K562 (cell line): ENCODE data around the gene MBNL2. TPM values are rescaled to one million over a fixed set of nuclear protein-coding genes. Genes with fewer than 3 reads are reported as not detected.

Experiments
- CHCHD3 ChIP-seq: fragments of 250-450 bp; sonication (Bioruptor Pico); IDR thresholded peaks from 2 replicates; pipeline ENCODE4 v2.1.2; 2022; ENCODE audit warnings: mild to moderate bottlenecking
- CREBBP ChIP-seq: IDR thresholded peaks from one replicate; pipeline ENCODE4 v1.6.1; 2012; ENCODE audit warnings: low read depth, mild to moderate bottlenecking, control low read depth, inconsistent platforms, low read length
- DNMT1 ChIP-seq: fragments of 450-650 bp; IDR thresholded peaks from 2 replicates; pipeline ENCODE4 v1.6.1; 2016; ENCODE audit warnings: antibody characterized with exemption, mild to moderate bottlenecking
- FOXK1 ChIP-seq: sonication (generic); formaldehyde crosslinking; IDR thresholded peaks from 2 replicates; pipeline ENCODE4 v1.8.0; 2022; ENCODE audit warnings: missing genetic modification reagents, mild to moderate bottlenecking, borderline replicate concordance
- HDAC1 ChIP-seq, 2 experiments: fragments of 450-650 bp; IDR thresholded peaks; 2 replicates each; pipeline ENCODE4 v1.6.1; 2016 to 2017; ENCODE audit warnings: inconsistent platforms in 1 of 2, mild to moderate bottlenecking in 1 of 2, moderate library complexity in 1 of 2
- ILF3 ChIP-seq: fragments of 450-650 bp; IDR thresholded peaks from 2 replicates; pipeline ENCODE4 v1.6.1; 2018; ENCODE audit warnings: antibody characterized with exemption, mild to moderate bottlenecking, moderate library complexity, borderline replicate concordance
- KDM2B ChIP-seq: fragments of 250-450 bp; sonication (Bioruptor Pico); IDR thresholded peaks from 2 replicates; pipeline ENCODE4 v1.8.0; 2021; ENCODE audit warnings: mild to moderate bottlenecking, moderate library complexity
- MYNN ChIP-seq, 2 experiments: sonication (generic); formaldehyde crosslinking in 1 of 2; IDR thresholded peaks; 2 replicates each; pipeline versions ENCODE4 v1.5.0 to v1.6.1; 2016 to 2020; ENCODE audit warnings: antibody characterized with exemption in 1 of 2, missing genetic modification reagents in 1 of 2
- NBN ChIP-seq: fragments of 450-650 bp; IDR thresholded peaks from 2 replicates; pipeline ENCODE4 v1.6.1; 2016; ENCODE audit warnings: low read depth, mild to moderate bottlenecking
- NCOA6 ChIP-seq: fragments of 450-650 bp; IDR thresholded peaks from 2 replicates; pipeline ENCODE4 v1.6.1; 2017; ENCODE audit warnings: mild to moderate bottlenecking
- NFE2 ChIP-seq: IDR thresholded peaks from 2 replicates; pipeline ENCODE4 v1.6.1; 2014; ENCODE audit warnings: antibody characterized with exemption, low read depth
- NFXL1 ChIP-seq: fragments of 450-650 bp; formaldehyde crosslinking; IDR thresholded peaks from 2 replicates; pipeline ENCODE4 v1.4.0; 2021; ENCODE audit warnings: mild to moderate bottlenecking
- PHF8 ChIP-seq: fragments of 200-600 bp; sonication (generic); IDR thresholded peaks from 2 replicates; pipeline ENCODE4 v1.6.1; 2012; ENCODE audit warnings: mixed run types, mild to moderate bottlenecking, inconsistent platforms, low read length, moderate library complexity, borderline replicate concordance
- SAFB ChIP-seq: fragments of 200-400 bp; formaldehyde crosslinking; IDR thresholded peaks from 2 replicates; pipeline ENCODE4 v1.6.1; 2017; ENCODE audit warnings: low read depth, low read length, borderline replicate concordance
- SP2 ChIP-seq: IDR thresholded peaks from 2 replicates; pipeline ENCODE4 v1.6.1; 2011; ENCODE audit warnings: mild to moderate bottlenecking, low read depth, low read length, moderate library complexity; ENCODE audit not compliant: poor library complexity, severe bottlenecking; ENCODE audit errors: extremely low read depth
- TCF7L2 ChIP-seq: fragments of 150-350 bp; IDR thresholded peaks from 2 replicates; pipeline ENCODE4 v1.6.1; 2016; ENCODE audit warnings: low read depth, mild to moderate bottlenecking, low read length, moderate library complexity
- THRAP3 ChIP-seq: fragments of 450-650 bp; IDR thresholded peaks from 2 replicates; pipeline ENCODE4 v1.6.1; 2016; ENCODE audit warnings: mild to moderate bottlenecking, inconsistent platforms, borderline replicate concordance
- TRIM28 ChIP-seq: fragments of 450-650 bp; IDR thresholded peaks from 2 replicates; pipeline ENCODE4 v1.6.1; 2017
- ZC3H11A ChIP-seq: IDR thresholded peaks from 2 replicates; pipeline ENCODE4 v1.6.1; 2012; ENCODE audit warnings: low read depth, low read length, improper control_type of control experiment
- ZKSCAN1 ChIP-seq: fragments of 150-350 bp; IDR thresholded peaks from 2 replicates; pipeline ENCODE4 v1.6.1; 2016; ENCODE audit warnings: low read depth, low read length
- ZNF121 ChIP-seq: sonication (generic); formaldehyde crosslinking; conservative IDR thresholded peaks from 2 replicates; pipeline ENCODE4 v1.8.0; 2022; ENCODE audit warnings: missing genetic modification reagents
- ZNF217 ChIP-seq: sonication (generic); formaldehyde crosslinking; IDR thresholded peaks from 2 replicates; pipeline ENCODE4 v1.8.0; 2022; ENCODE audit warnings: mild to moderate bottlenecking, missing genetic modification reagents
- ZNF644 ChIP-seq: fragments of 200-800 bp; sonication (Bioruptor generic); IDR thresholded peaks from 2 replicates; pipeline ENCODE4 v1.6.1; 2016; ENCODE audit warnings: low read depth, missing genetic modification characterization, missing compliant biosample characterization
- ZNF764 ChIP-seq: fragments of 250-450 bp; sonication (Bioruptor Pico); IDR thresholded peaks from 2 replicates; pipeline ENCODE4 v1.4.0; 2020; ENCODE audit warnings: low read depth, mild to moderate bottlenecking, moderate library complexity
- polyA plus RNA-seq, 8 experiments: library from polyadenylated mRNA; depleted of rRNA in 4 of 8; stranded (reverse) in 5 of 8; unstranded in 3 of 8; fragments of >200 nt; fragmentation: Nextera tagmentation in 2 of 8; fragmentation: Illumina TruSeq in 1 of 8; extraction: Ambion mirVana in 2 of 8; extraction: Trizol in 1 of 8; gene quantifications; 2 replicates each; pipeline versions ENCODE4 v1.2.1 to v1.2.3, GENCODE V29; 2011 to 2014; ENCODE audit warnings: inconsistent platforms in 1 of 8, missing spikeins in 1 of 8
- total RNA-seq, 7 experiments: library from RNA; depleted of rRNA in 6 of 7; stranded (reverse); fragments of >200 nt in 6 of 7; fragmentation: Illumina TruSeq in 2 of 7; extraction: Trizol in 2 of 7; gene quantifications; 2 replicates each; pipeline versions ENCODE4 v1.2.1 to v1.2.3, GENCODE V29; 2011 to 2021; ENCODE audit warnings: low replicate concordance in 1 of 7
- TF ChIP-seq, protein P1 (sequence below): fragments of 250-450 bp; sonication (Bioruptor Pico); IDR thresholded peaks from 2 replicates; pipeline ENCODE4 v1.8.0; 2022; ENCODE audit warnings: inconsistent platforms
- TF ChIP-seq, protein P2 (sequence below): IDR thresholded peaks from 2 replicates; pipeline ENCODE4 v1.6.1; 2014; ENCODE audit warnings: antibody characterized with exemption
- TF ChIP-seq, protein P3 (sequence below): IDR thresholded peaks from 2 replicates; pipeline ENCODE4 v1.6.1; 2011; ENCODE audit warnings: borderline replicate concordance, low read depth, mild to moderate bottlenecking, moderate library complexity, low read length; ENCODE audit not compliant: insufficient read depth, poor library complexity, severe bottlenecking

MBNL2 gene
- total and polyA plus RNA-seq, 9 of the 15 experiments (the other 6 are each of a cell fraction or from before 2014, with no cell fraction given) = 7.0 to 24.8 (median 13.8) TPM

DNA sequence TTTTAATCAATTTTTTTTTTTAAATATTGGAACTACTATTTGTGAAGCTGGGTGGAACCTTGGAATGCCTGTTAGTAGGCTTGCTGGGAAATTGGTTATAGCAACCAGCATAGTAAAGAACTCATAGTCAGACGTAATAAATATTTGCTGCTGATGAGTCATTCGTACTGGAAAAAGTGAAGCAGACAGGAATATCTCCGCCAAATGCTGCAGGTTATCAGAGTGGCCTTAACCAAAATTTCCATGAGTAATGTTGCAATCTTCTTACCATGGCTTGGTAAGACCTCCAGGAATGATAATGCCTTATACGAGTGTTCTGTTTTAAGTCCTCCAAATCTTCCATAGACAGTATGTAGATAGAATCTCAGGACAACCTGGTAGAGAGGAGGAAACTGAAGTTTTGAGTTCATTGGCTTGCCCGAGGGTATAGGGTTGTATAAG lies 34.2 kb downstream of the MBNL2 start (continued):
- TF ChIP-seq ILF3 = no peak
- TF ChIP-seq FOXK1 (CRISPR knock-in tag) = no peak
- no peak for TF ChIP-seq TCF7L2
- TF ChIP-seq CREBBP = no peak
- TF ChIP-seq MYNN (IDR thresholded peaks at IDR 0.05) = no peak
- TF ChIP-seq MYNN (CRISPR knock-in tag; IDR thresholded peaks at IDR 0.05) = no peak
- no peak for TF ChIP-seq ZC3H11A
- no peak for TF ChIP-seq PHF8
- TF ChIP-seq ZNF121 (CRISPR knock-in tag) = no peak
- TF ChIP-seq NBN = peak; percentile 65; the same call in 1 of the 2 replicates
- TF ChIP-seq, protein P1, sequence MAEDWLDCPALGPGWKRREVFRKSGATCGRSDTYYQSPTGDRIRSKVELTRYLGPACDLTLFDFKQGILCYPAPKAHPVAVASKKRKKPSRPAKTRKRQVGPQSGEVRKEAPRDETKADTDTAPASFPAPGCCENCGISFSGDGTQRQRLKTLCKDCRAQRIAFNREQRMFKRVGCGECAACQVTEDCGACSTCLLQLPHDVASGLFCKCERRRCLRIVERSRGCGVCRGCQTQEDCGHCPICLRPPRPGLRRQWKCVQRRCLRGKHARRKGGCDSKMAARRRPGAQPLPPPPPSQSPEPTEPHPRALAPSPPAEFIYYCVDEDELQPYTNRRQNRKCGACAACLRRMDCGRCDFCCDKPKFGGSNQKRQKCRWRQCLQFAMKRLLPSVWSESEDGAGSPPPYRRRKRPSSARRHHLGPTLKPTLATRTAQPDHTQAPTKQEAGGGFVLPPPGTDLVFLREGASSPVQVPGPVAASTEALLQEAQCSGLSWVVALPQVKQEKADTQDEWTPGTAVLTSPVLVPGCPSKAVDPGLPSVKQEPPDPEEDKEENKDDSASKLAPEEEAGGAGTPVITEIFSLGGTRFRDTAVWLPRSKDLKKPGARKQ (CRISPR knock-in tag) = no peak
- no peak for TF ChIP-seq CHCHD3 (CRISPR knock-in tag)
- peak; percentile 91 for TF ChIP-seq ZKSCAN1
- TF ChIP-seq NCOA6 = no peak
- no peak for TF ChIP-seq ZNF764 (CRISPR knock-in tag)
- TF ChIP-seq, protein P2, sequence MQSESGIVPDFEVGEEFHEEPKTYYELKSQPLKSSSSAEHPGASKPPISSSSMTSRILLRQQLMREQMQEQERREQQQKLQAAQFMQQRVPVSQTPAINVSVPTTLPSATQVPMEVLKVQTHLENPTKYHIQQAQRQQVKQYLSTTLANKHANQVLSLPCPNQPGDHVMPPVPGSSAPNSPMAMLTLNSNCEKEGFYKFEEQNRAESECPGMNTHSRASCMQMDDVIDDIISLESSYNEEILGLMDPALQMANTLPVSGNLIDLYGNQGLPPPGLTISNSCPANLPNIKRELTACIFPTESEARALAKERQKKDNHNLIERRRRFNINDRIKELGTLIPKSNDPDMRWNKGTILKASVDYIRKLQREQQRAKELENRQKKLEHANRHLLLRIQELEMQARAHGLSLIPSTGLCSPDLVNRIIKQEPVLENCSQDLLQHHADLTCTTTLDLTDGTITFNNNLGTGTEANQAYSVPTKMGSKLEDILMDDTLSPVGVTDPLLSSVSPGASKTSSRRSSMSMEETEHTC = no peak
- no peak for TF ChIP-seq DNMT1
- no peak for TF ChIP-seq ZNF217 (CRISPR knock-in tag)
- TF ChIP-seq NFXL1 (CRISPR knock-in tag) = no peak
- no peak for TF ChIP-seq SP2
- TF ChIP-seq SAFB = no peak
- TF ChIP-seq TRIM28 = no peak
- TF ChIP-seq NFE2 = peak; percentile 48
- TF ChIP-seq THRAP3 = no peak
- TF ChIP-seq, protein P3, sequence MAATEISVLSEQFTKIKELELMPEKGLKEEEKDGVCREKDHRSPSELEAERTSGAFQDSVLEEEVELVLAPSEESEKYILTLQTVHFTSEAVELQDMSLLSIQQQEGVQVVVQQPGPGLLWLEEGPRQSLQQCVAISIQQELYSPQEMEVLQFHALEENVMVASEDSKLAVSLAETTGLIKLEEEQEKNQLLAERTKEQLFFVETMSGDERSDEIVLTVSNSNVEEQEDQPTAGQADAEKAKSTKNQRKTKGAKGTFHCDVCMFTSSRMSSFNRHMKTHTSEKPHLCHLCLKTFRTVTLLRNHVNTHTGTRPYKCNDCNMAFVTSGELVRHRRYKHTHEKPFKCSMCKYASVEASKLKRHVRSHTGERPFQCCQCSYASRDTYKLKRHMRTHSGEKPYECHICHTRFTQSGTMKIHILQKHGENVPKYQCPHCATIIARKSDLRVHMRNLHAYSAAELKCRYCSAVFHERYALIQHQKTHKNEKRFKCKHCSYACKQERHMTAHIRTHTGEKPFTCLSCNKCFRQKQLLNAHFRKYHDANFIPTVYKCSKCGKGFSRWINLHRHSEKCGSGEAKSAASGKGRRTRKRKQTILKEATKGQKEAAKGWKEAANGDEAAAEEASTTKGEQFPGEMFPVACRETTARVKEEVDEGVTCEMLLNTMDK = no peak
- peak in 1 of 2 experiments; percentile 29; a peak in 1 of 4 replicates for TF ChIP-seq HDAC1 (IDR thresholded peaks at IDR 0.05)
- no peak for TF ChIP-seq KDM2B
- TF ChIP-seq ZNF644 (tag) = no peak
